Measurements from ENCODE around the gene ANK3. TPM values are rescaled to one million over a fixed set of nuclear protein-coding genes. Genes with fewer than 3 reads are reported as not detected.

The ANK3 gene
- total RNA-seq, 2 donors from 2014 or later = 189 to 198 TPM

DNA sequence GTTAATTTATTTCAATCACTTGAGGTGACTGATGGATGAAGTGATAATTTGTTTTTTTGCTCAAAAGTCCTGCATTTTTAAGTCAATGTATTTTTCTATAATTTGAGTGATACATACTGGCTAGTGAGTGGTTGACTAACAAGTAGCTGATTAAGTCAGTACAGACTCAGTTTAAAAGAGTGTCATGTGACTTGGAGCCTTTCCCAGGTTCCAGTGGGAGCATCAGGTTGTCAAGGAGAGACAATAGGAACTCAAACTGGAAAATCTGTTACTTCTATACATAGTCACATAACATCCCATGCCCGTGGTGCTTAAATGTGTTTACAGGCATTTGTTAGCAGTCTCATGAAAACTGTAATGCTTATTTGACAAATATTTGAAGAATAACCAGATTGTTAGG, 154.7 kb downstream of the ANK3 start:
- Histone ChIP-seq H3K27me3 (no peaks in the 10 kb centered on the region), H3K27ac (no peak overlapping the region), H3K4me1 (peaks cover 0 to 43% of the 10 kb centered on the region in 2 donors), H3K36me3 (no peaks in the 10 kb centered on the region), H3K4me3 (no peak overlapping the region), H3K9me3 (no peaks in the 10 kb centered on the region)
- TF ChIP-seq CTCF (IDR thresholded peaks at IDR 0.05) = no peak
- no peak for DNase-seq (ENCODE audit: low spot score)

- H3K27me3 ChIP-seq = no peaks in the 10 kb centered on the region
- DNase-seq (ENCODE audit: low spot score) = no peak
- H3K27ac ChIP-seq = no peak overlapping the region
- TF ChIP-seq CTCF (IDR thresholded peaks at IDR 0.05) = no peak
- H3K4me3 ChIP-seq = no peak overlapping the region
- H3K36me3 ChIP-seq = no peaks in the 10 kb centered on the region
- no peaks in the 10 kb centered on the region for H3K9me3 ChIP-seq
- peaks cover 0 to 43% of the 10 kb centered on the region in 2 donors for H3K4me1 ChIP-seq
These were observed 155.1 kb downstream of the ANK3 start for GRCh38 chr10:60234551-60234950.

DNA sequence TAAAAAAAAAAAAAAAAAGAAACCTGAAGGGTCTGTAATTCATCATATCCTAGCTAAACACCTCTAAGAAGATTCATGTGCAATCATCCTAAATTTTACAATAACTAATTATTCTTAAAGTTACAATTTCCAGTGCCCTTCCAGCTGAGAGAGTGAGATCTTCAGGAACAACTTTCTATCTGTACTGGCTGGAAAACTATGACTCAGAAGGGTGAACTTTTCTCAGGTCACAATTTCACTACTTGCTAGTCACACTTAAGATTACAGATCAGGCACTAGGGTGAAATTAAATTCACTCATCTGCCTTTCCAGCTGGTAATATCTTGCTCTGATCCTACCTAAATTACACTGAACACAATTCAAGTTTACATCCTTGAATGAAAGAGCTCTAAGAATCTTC, 158.8 kb downstream of the ANK3 start:
- no peak for TF ChIP-seq CTCF (IDR thresholded peaks at IDR 0.05)
- H3K27ac ChIP-seq = peak overlapping the region in 1 of 2 donors; percentile 20
- no peak overlapping the region for H3K4me3 ChIP-seq

DNA sequence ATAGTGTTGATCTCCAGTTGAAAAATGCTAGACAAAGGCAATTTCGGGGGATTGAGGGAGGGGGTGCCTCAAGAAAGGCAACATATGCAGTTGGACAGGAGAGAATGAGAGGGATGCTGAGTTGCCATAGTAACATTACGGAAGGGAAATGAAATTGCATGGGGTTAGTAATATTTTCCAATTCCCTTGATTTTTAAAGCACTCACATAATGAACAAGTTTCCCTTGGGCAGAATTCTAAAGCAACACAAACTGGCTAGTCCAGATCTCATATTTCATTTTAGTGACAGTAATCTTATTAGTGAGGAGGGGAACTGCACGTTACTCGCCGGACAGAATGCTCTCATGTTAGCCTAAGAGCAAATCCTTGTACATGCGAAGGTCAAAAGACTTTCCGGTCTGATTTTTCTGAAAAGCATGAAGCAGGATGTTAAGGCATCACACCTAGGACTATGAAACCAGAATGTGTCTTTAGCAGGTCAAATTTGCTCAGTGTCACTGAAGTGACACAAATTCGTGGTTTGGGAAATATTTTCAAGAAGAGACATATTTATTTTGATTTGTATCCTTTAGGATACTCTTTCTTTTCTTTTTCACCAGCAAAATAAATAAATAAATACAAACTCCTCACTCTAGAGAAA, 165.5 kb downstream of the ANK3 start:
- Histone ChIP-seq H3K27ac (no peak overlapping the region), H3K36me3 (peaks cover 4% of the 10 kb centered on the region), H3K9me3 (no peaks in the 10 kb centered on the region), H3K4me1 (peaks cover 0 to 5% of the 10 kb centered on the region in 2 donors), H3K4me3 (no peak overlapping the region), H3K27me3 (no peaks in the 10 kb centered on the region)
- no peak for DNase-seq (ENCODE audit: low spot score)
- no peak for TF ChIP-seq CTCF (IDR thresholded peaks at IDR 0.05)

More for the DNA sequence above, 158.8 kb downstream of the ANK3 start:
- Histone ChIP-seq H3K36me3 (no peaks in the 10 kb centered on the region), H3K9me3 (no peaks in the 10 kb centered on the region), H3K27me3 (no peaks in the 10 kb centered on the region), H3K4me1 (peaks cover 0 to 14% of the 10 kb centered on the region in 2 donors)
- DNase-seq (ENCODE audit: low spot score) = no peak

GRCh38 chr10:60222047-60222446, 167.6 kb downstream of the ANK3 start:
- DNase-seq (ENCODE audit: low spot score) = no peak
- Histone ChIP-seq H3K4me3 (no peak overlapping the region), H3K4me1 (peaks cover 0 to 5% of the 10 kb centered on the region in 2 donors), H3K9me3 (no peaks in the 10 kb centered on the region), H3K27ac (peak overlapping the region in 1 of 2 donors; percentile 24), H3K36me3 (peaks cover 4% of the 10 kb centered on the region), H3K27me3 (no peaks in the 10 kb centered on the region)
- no peak for TF ChIP-seq CTCF (IDR thresholded peaks at IDR 0.05)

DNA sequence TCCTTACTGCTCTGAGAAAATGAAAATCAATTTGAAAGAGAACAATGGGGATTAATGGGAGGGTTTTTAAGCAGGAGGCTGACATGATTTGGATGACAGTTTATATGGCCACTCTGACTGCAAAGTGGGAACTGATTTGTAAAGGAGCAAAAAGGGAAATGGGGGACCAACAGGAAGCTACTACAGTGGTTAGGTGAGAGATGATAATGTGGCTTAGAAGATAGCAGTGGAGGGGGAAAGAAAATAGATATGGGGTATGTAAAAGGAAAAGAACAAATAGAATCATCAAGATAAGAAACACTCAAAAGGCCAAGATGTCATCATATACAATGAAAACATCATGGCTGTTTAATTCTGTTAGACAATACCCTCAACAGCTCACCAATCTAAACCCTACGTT, 177.5 kb downstream of the ANK3 start:
- no peaks in the 10 kb centered on the region for H3K27me3 ChIP-seq
- no peaks in the 10 kb centered on the region for H3K4me1 ChIP-seq
- H3K27ac ChIP-seq = no peak overlapping the region
- peaks cover 20% of the 10 kb centered on the region for H3K36me3 ChIP-seq
- H3K9me3 ChIP-seq = no peaks in the 10 kb centered on the region
- no peak for DNase-seq (ENCODE audit: low spot score)
- TF ChIP-seq CTCF (IDR thresholded peaks at IDR 0.05) = no peak
- H3K4me3 ChIP-seq = no peak overlapping the region
